GM12892 (cell line): Measurements from ENCODE around the gene LRMDA.

Experiments used
- POLR2A ChIP-seq: IDR thresholded peaks from 2 replicates; pipeline ENCODE4 v1.6.1; 2011; ENCODE audit warnings: low read depth, low read length, control low read depth
- POLR2AphosphoS5 ChIP-seq: IDR thresholded peaks from 2 replicates; pipeline ENCODE4 v1.6.1; 2011; ENCODE audit warnings: low read depth, low read length, control low read depth
- TAF1 ChIP-seq: IDR thresholded peaks from 2 replicates; pipeline ENCODE4 v1.6.1; 2011; ENCODE audit warnings: low read depth, mild to moderate bottlenecking, control low read depth, low read length, borderline replicate concordance

GRCh38 chr10:76091926-76092325 lies 660.5 kb downstream of the LRMDA start:
- TF ChIP-seq POLR2A = no peak
- no peak for TF ChIP-seq POLR2AphosphoS5
- TF ChIP-seq TAF1 = no peak
